MM.1S (cell line): ENCODE results near the gene QSOX1.

ENCODE experiments used
- DNase-seq: peaks from one replicate; pipeline ENCODE4 v3.0.0-alpha.2; 2015
- H2AFZ ChIP-seq: fragments of 300-600 bp; sonication (generic); 2 replicates; pipeline ENCODE4 v1.6.0; 2016; ENCODE audit warnings: antibody characterized with exemption, low read length
- H3F3A ChIP-seq: fragments of 300-600 bp; sonication (generic); 2 replicates; pipeline ENCODE4 v1.6.1; 2016; ENCODE audit warnings: mild to moderate bottlenecking, antibody characterized with exemption, low read length, moderate library complexity, mixed read lengths; ENCODE audit not compliant: insufficient read depth
- H3K27ac ChIP-seq: fragments of 300-600 bp; sonication (generic); 2 replicates; pipeline ENCODE4 v1.5.1; 2016; ENCODE audit warnings: mild to moderate bottlenecking, low read length
- H3K27me3 ChIP-seq: fragments of 300-600 bp; sonication (generic); replicated peaks from 2 replicates; pipeline ENCODE4 v1.6.0; 2016; ENCODE audit warnings: low read length; ENCODE audit not compliant: insufficient read depth
- H3K36me3 ChIP-seq: fragments of 300-600 bp; sonication (generic); replicated peaks from 2 replicates; pipeline ENCODE4 v1.6.1; 2016; ENCODE audit warnings: mild to moderate bottlenecking, low read length, mixed read lengths; ENCODE audit not compliant: insufficient read depth
- H3K4me1 ChIP-seq: fragments of 300-600 bp; sonication (generic); 2 replicates; pipeline ENCODE4 v1.6.1; 2016; ENCODE audit warnings: low read length, mixed read lengths
- H3K4me2 ChIP-seq: fragments of 300-600 bp; sonication (generic); 2 replicates; pipeline ENCODE4 v1.6.0; 2016; ENCODE audit warnings: low read depth, low read length
- H3K4me3 ChIP-seq: fragments of 300-600 bp; sonication (generic); 2 replicates; pipeline ENCODE4 v1.5.1; 2016; ENCODE audit warnings: low read length, mixed read lengths
- H3K79me2 ChIP-seq: fragments of 300-600 bp; sonication (generic); 2 replicates; pipeline ENCODE4 v1.6.1; 2016; ENCODE audit warnings: mixed run types, low read length, mixed read lengths
- H3K9ac ChIP-seq: fragments of 300-600 bp; sonication (generic); 2 replicates; pipeline ENCODE4 v1.6.1; 2016; ENCODE audit warnings: low read length, mixed read lengths
- H3K9me2 ChIP-seq: fragments of 300-600 bp; sonication (generic); replicated peaks from 2 replicates; pipeline ENCODE4 v1.6.1; 2016; ENCODE audit warnings: mild to moderate bottlenecking, low read length, mixed read lengths; ENCODE audit not compliant: insufficient read depth
- H3K9me3 ChIP-seq: fragments of 300-600 bp; sonication (generic); replicated peaks from 2 replicates; pipeline ENCODE4 v1.6.1; 2016; ENCODE audit warnings: mild to moderate bottlenecking, low read length, mixed read lengths; ENCODE audit not compliant: insufficient read depth
- H4K20me1 ChIP-seq: fragments of 300-600 bp; sonication (generic); 2 replicates; pipeline ENCODE4 v1.6.1; 2016; ENCODE audit warnings: mild to moderate bottlenecking, low read length, moderate library complexity, mixed read lengths; ENCODE audit not compliant: insufficient read depth
- CTCF ChIP-seq: fragments of 300-600 bp; sonication (generic); IDR thresholded peaks from 2 replicates; pipeline ENCODE4 v1.5.1; 2016; ENCODE audit warnings: antibody characterized with exemption, low read length, mixed read lengths
- EZH2 ChIP-seq: fragments of 300-600 bp; sonication (generic); optimal IDR thresholded peaks from 2 replicates; pipeline ENCODE3; 2017; ENCODE audit warnings: low read depth, mild to moderate bottlenecking, antibody characterized with exemption, low read length, mixed read lengths
- EZH2phosphoT487 ChIP-seq: fragments of 300-600 bp; sonication (generic); IDR thresholded peaks from 2 replicates; pipeline ENCODE4 v1.6.1; 2018; ENCODE audit warnings: antibody characterized with exemption, low read length

QSOX1 gene

GRCh38 chr1:180165509-180166435, 11.1 kb downstream of the QSOX1 start:
- no peak for TF ChIP-seq EZH2
- no peak for TF ChIP-seq CTCF
- no peak for TF ChIP-seq EZH2phosphoT487
- Histone ChIP-seq H4K20me1 (no peaks in the 10 kb centered on the region), H3F3A (no peaks in the 10 kb centered on the region), H3K9me3 (no peaks in the 10 kb centered on the region), H3K79me2 (no peaks in the 10 kb centered on the region), H3K36me3 (no peaks in the 10 kb centered on the region), H3K4me2 (no peak overlapping the region), H3K9me2 (no peaks in the 10 kb centered on the region), H3K27ac (no peak overlapping the region), H3K9ac (no peak overlapping the region), H3K27me3 (no peaks in the 10 kb centered on the region), H3K4me1 (no peaks in the 10 kb centered on the region), H3K4me3 (no peak overlapping the region), H2AFZ (no peak overlapping the region)
- DNase-seq = no peak

- H3F3A ChIP-seq = no peaks in the 10 kb centered on the region
- no peaks in the 10 kb centered on the region for H3K79me2 ChIP-seq
- no peak overlapping the region for H3K4me2 ChIP-seq
- H4K20me1 ChIP-seq = no peaks in the 10 kb centered on the region
- TF ChIP-seq EZH2phosphoT487 (no peak), CTCF (no peak), EZH2 (no peak)
- no peak for DNase-seq
- no peak overlapping the region for H2AFZ ChIP-seq
- no peaks in the 10 kb centered on the region for H3K4me1 ChIP-seq
- no peaks in the 10 kb centered on the region for H3K27me3 ChIP-seq
- H3K4me3 ChIP-seq = no peak overlapping the region
- no peaks in the 10 kb centered on the region for H3K9me3 ChIP-seq
- no peaks in the 10 kb centered on the region for H3K9me2 ChIP-seq
- no peak overlapping the region for H3K9ac ChIP-seq
- no peaks in the 10 kb centered on the region for H3K36me3 ChIP-seq
- H3K27ac ChIP-seq = no peak overlapping the region
Measured at GRCh38 chr1:180166436-180166800, 11.7 kb downstream of the QSOX1 start.

- Histone ChIP-seq H3K27ac (no peak overlapping the region), H3K4me3 (no peak overlapping the region), H3K27me3 (no peaks in the 10 kb centered on the region), H4K20me1 (no peaks in the 10 kb centered on the region), H3K9me2 (no peaks in the 10 kb centered on the region), H3K9ac (no peak overlapping the region), H3K36me3 (no peaks in the 10 kb centered on the region), H3K79me2 (no peaks in the 10 kb centered on the region), H2AFZ (no peak overlapping the region), H3F3A (no peaks in the 10 kb centered on the region), H3K9me3 (no peaks in the 10 kb centered on the region), H3K4me1 (no peaks in the 10 kb centered on the region), H3K4me2 (no peak overlapping the region)
- DNase-seq = no peak
- TF ChIP-seq CTCF (no peak), EZH2phosphoT487 (no peak), EZH2 (no peak)
Measured at GRCh38 chr1:180167021-180167701, 12.5 kb downstream of the QSOX1 start.
